Tibial nerve (tissue), 4 donors: ENCODE results near the gene ZNF497. TPM values are rescaled to one million over a fixed set of nuclear protein-coding genes. Genes with fewer than 3 reads are reported as not detected.

Experiments used
- DNase-seq, 2 donors: peaks; one replicate each; pipeline ENCODE4 v3.0.0-alpha.2; 2019; ENCODE audit warnings: low spot score in 2 of 2
- H3K27ac ChIP-seq, 4 donors: fragments of 200-600 bp; sonication (generic) in 3 of 4; one replicate each; pipeline ENCODE4 v1.5.1; 2017 to 2019; ENCODE audit warnings: mild to moderate bottlenecking in 1 of 4
- H3K27me3 ChIP-seq, 2 donors: fragments of 200-600 bp; sonication (generic) in 1 of 2; one replicate each; pipeline versions ENCODE4 v1.5.1 to v1.6.0; 2017 to 2019
- H3K36me3 ChIP-seq, 3 donors: fragments of 200-600 bp; sonication (generic); one replicate each; pipeline ENCODE4 v1.5.1; 2018 to 2019
- H3K4me1 ChIP-seq, 4 donors: fragments of 200-600 bp; sonication (generic) in 3 of 4; one replicate each; pipeline ENCODE4 v1.5.1; 2017 to 2019
- H3K4me3 ChIP-seq, 4 donors: fragments of 200-600 bp; sonication (generic) in 3 of 4; one replicate each; pipeline ENCODE4 v1.5.1; 2017 to 2019; ENCODE audit warnings: mild to moderate bottlenecking in 1 of 4, moderate library complexity in 1 of 4
- H3K9me3 ChIP-seq, 4 donors: fragments of 200-600 bp; sonication (generic) in 3 of 4; one replicate each; pipeline ENCODE4 v1.5.1; 2017 to 2019
- EP300 ChIP-seq, 2 donors: sonication (generic); formaldehyde crosslinking; IDR thresholded peaks; one replicate each; pipeline ENCODE4 v1.6.1; 2017; ENCODE audit warnings: antibody characterized with exemption in 2 of 2, mild to moderate bottlenecking in 1 of 2
- POLR2A ChIP-seq, 2 donors: fragments of 450-650 bp; IDR thresholded peaks; one replicate each; pipeline ENCODE4 v1.6.1; 2017; ENCODE audit warnings: antibody characterized with exemption in 2 of 2, mild to moderate bottlenecking in 2 of 2, moderate library complexity in 2 of 2
- whole genome bisulfite sequencing, 2 donors: methylation state at CpG; one replicate each; pipeline ENCODE4 v1.1.5; 2018; 5-methylcytosine and 5-hydroxymethylcytosine counted together
- total RNA-seq, 4 donors: library from RNA; depleted of rRNA; stranded (reverse); fragments of >200 nt; gene quantifications; one replicate each; pipeline ENCODE4 v1.1.0, GENCODE V29; 2016
- TF ChIP-seq, protein P1 (sequence below), 5 experiments: fragments of 200-600 bp in 3 of 5; fragments of 450-650 bp in 2 of 5; sonication (generic) in 3 of 5; IDR thresholded peaks; one replicate each; pipeline ENCODE4 v1.5.1; 2016 to 2019; ENCODE audit warnings: antibody characterized with exemption in 5 of 5, mild to moderate bottlenecking in 3 of 5, moderate library complexity in 2 of 5

Gene ZNF497
- total RNA-seq: 1 to 10 TPM; 2.9 to 6.5 (median 3.9) TPM

GRCh38 chr19:58362272-58362994, at the start of gene ZNF497:
Gene ZNF497, minus strand, starts transcription at chr19:58362751. Its CDS starts 5,116 bp downstream, at chr19:58357635.
- H3K27ac ChIP-seq: peak within 1 kb of the TSS; percentile 80 to 97 (median 94)
- TF ChIP-seq EP300 (IDR thresholded peaks at IDR 0.05): peak; percentile 91 to 93
- TF ChIP-seq, protein P1, sequence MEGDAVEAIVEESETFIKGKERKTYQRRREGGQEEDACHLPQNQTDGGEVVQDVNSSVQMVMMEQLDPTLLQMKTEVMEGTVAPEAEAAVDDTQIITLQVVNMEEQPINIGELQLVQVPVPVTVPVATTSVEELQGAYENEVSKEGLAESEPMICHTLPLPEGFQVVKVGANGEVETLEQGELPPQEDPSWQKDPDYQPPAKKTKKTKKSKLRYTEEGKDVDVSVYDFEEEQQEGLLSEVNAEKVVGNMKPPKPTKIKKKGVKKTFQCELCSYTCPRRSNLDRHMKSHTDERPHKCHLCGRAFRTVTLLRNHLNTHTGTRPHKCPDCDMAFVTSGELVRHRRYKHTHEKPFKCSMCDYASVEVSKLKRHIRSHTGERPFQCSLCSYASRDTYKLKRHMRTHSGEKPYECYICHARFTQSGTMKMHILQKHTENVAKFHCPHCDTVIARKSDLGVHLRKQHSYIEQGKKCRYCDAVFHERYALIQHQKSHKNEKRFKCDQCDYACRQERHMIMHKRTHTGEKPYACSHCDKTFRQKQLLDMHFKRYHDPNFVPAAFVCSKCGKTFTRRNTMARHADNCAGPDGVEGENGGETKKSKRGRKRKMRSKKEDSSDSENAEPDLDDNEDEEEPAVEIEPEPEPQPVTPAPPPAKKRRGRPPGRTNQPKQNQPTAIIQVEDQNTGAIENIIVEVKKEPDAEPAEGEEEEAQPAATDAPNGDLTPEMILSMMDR (IDR thresholded peaks at IDR 0.05): peak in 2 of 5 experiments; percentile 46 to 48
- TF ChIP-seq POLR2A (IDR thresholded peaks at IDR 0.05): peak; percentile 10 to 49
- peak; percentile 93 for DNase-seq
- peak within 1 kb of the TSS; percentile 61 to 84 (median 76) for H3K4me3 ChIP-seq
- no peaks in the 10 kb centered on the region for H3K9me3 ChIP-seq
- H3K27me3 ChIP-seq: no peaks in the 10 kb centered on the region
- H3K36me3 ChIP-seq: peaks cover 0 to 37% (median 0%) of the 10 kb centered on the region in 3 donors
- WGBS, 2 donors: 0 to 1% methylated on average over 18 to 48 of the region's 74 CpGs
- peaks cover 0 to 19% (median 6%) of the 10 kb centered on the region in 4 donors for H3K4me1 ChIP-seq

DNA sequence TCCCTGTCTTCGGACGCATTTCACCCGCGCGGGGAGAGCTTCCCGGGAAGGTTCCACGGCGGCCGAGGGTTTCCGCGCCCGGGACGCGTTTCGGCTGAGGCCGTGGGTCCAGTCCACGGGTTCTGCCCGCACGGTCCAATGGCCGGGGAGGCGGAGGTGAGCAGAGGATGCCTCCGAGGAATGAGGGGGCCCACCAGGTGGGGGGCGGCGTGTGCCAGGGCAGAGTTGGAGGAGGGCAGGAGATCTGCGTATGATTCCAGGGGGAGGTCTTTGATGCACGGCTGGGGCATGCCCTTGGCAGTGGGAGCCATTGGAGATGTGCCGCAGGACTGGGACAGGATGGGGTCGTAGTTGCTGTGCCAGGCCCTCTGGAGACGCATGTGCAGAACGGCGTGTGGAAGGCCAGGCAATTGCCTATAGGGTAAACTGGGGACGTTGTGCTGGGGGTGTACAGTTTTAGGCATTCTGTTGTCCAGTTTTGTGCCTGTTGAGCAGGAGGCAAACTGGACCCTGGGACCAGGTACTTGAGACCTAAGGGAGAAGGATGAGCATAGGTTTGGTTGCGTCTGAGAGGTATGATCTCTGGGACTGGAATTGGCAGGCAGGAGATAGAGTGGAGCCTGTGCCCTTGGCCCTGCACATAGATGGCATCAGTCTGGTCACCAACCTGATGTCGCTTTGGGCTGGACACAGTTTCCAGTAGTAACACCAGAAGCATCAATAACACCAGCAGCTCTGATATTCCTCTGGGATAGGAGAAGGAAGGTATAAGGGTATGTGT, 46.6 kb upstream of the ZNF497 start:
- H3K27ac ChIP-seq: peak overlapping the region; percentile 76 to 97 (median 91)
- whole genome bisulfite sequencing, 2 donors: 4% methylated on average over 34 of the region's 34 CpGs
- peaks cover 0 to 25% (median 11%) of the 10 kb centered on the region in 4 donors for H3K4me1 ChIP-seq
- H3K4me3 ChIP-seq: peak overlapping the region; percentile 69 to 89 (median 78)
- no peak for DNase-seq
- peaks cover 0 to 30% (median 0%) of the 10 kb centered on the region in 3 donors for H3K36me3 ChIP-seq
- TF ChIP-seq, protein P1 (IDR thresholded peaks at IDR 0.05): no peak
- TF ChIP-seq POLR2A (IDR thresholded peaks at IDR 0.05): no peak
- no peak for TF ChIP-seq EP300 (IDR thresholded peaks at IDR 0.05)
- H3K9me3 ChIP-seq: no peaks in the 10 kb centered on the region
- no peaks in the 10 kb centered on the region for H3K27me3 ChIP-seq

DNA sequence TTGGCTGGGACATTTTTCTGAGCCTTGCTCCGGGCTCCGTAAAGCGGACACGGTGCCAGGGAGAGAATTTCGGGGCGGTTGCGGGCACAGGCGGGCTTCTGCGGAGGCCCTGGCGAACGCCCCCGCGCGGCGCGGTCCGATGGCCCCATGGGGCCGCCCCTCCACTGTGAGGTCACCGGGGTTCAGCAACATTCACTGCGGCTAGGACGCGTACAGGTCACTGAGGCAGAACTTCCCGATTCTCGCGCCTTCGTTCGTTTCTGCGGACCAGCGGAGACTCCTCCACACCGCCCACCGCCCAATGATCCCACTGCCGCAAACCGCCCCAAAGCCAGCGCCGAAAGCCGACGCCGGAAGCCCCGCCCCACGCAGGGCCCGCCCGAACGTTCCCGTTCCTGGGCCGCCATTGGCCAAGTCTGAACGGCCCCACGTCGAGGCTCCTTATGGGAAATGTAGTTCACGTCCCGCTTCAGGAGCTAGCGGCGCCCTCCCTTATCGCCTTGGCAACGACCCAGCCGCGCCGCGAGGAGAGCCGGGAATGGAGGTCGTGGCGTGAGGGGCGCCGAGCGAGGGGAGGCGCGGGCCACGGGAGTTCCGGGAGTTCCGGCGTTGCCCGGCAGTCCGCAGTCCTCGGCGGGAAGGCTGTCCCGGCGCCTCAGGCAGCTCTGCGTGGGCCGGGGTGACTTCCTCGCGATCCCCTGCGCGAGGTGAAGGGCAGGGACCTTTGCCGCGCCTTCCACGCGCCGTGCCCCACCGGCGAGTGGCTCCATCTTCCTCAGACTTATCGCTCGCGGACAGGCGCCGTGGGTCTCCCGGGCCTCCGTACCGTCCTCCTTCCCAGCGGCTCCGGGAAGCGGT, 45.8 kb upstream of the ZNF497 start, which contains the start of gene ZNF584:
ZNF584 (plus strand) TSS at position 498 of the 858 bp plus-strand sequence. CDS start 499 bp downstream, outside the sequence.
- TF ChIP-seq, protein P1 (IDR thresholded peaks at IDR 0.05): no peak
- TF ChIP-seq POLR2A (IDR thresholded peaks at IDR 0.05): peak; percentile 89 to 92
- peak; percentile 60 to 89 for TF ChIP-seq EP300 (IDR thresholded peaks at IDR 0.05)

GRCh38 chr19:58407658-58408151, 45.2 kb upstream of the ZNF497 start:
- Histone ChIP-seq H3K27me3 (no peaks in the 10 kb centered on the region), H3K27ac (peak overlapping the region; percentile 76 to 97 (median 91)), H3K9me3 (no peaks in the 10 kb centered on the region), H3K4me3 (peak overlapping the region; percentile 69 to 89 (median 78)), H3K4me1 (peaks cover 0 to 25% (median 11%) of the 10 kb centered on the region in 4 donors), H3K36me3 (peaks cover 0 to 16% (median 0%) of the 10 kb centered on the region in 3 donors)
- whole genome bisulfite sequencing, 2 donors: 12 to 20% methylated on average over 14 to 22 of the region's 22 CpGs
- TF ChIP-seq POLR2A (IDR thresholded peaks at IDR 0.05) (no peak), EP300 (IDR thresholded peaks at IDR 0.05) (no peak)
- TF ChIP-seq, protein P1 (IDR thresholded peaks at IDR 0.05): no peak
- no peak for DNase-seq

More for the DNA sequence above, 45.8 kb upstream of the ZNF497 start, which contains the start of gene ZNF584:
- Histone ChIP-seq H3K27me3 (no peaks in the 10 kb centered on the region), H3K27ac (peak within 1 kb of the TSS; percentile 76 to 97 (median 91)), H3K4me3 (peak within 1 kb of the TSS; percentile 69 to 89 (median 78)), H3K9me3 (no peaks in the 10 kb centered on the region), H3K4me1 (peaks cover 0 to 25% (median 11%) of the 10 kb centered on the region in 4 donors), H3K36me3 (peaks cover 0 to 22% (median 0%) of the 10 kb centered on the region in 3 donors)
- 0 to 1% methylated on average over 52 to 60 of the region's 100 CpGs for WGBS, 2 donors
- DNase-seq: peak; percentile 88 to 91
